ENCODE results near the gene NMD3. TPM values are rescaled to one million over a fixed set of nuclear protein-coding genes. Genes with fewer than 3 reads are reported as not detected.

The NMD3 gene
- total and polyA plus RNA-seq, 2 of the 13 experiments (the other 11 are each of a cell fraction or from before 2014, with no cell fraction given), result 44.2 to 55.2 TPM

- TF ChIP-seq ARID3A (IDR thresholded peaks at IDR 0.05; ENCODE audit: low read depth, low read length) (0 out of 2 replicates have a peak, but pooled peaks have one; percentile 14), ZNF790 (CRISPR knock-in tag; IDR thresholded peaks at IDR 0.05; ENCODE audit: borderline replicate concordance) (no peak), RFX3 (CRISPR knock-in tag; IDR thresholded peaks at IDR 0.05) (no peak), ISL2 (CRISPR knock-in tag; IDR thresholded peaks at IDR 0.05) (no peak), ZNF746 (CRISPR knock-in tag; IDR thresholded peaks at IDR 0.05) (no peak), SAP130 (CRISPR knock-in tag; IDR thresholded peaks at IDR 0.05; ENCODE audit: low read depth) (peak; percentile 15; the same call in 1 of the 2 replicates), SKI (IDR thresholded peaks at IDR 0.05; ENCODE audit: partially characterized antibody) (no peak), KLF15 (CRISPR knock-in tag; IDR thresholded peaks at IDR 0.05; ENCODE audit: borderline replicate concordance) (no peak), KDM2A (CRISPR knock-in tag; IDR thresholded peaks at IDR 0.05; ENCODE audit: borderline replicate concordance, low read depth) (no peak), ZFP1 (CRISPR knock-in tag; IDR thresholded peaks at IDR 0.05) (no peak), LRRFIP1 (CRISPR knock-in tag; conservative IDR thresholded peaks at IDR 0.05) (no peak), MIER2 (CRISPR knock-in tag; IDR thresholded peaks at IDR 0.05) (no peak), ATF1 (CRISPR knock-in tag; IDR thresholded peaks at IDR 0.05) (no peak), ZNF432 (CRISPR knock-in tag; IDR thresholded peaks at IDR 0.05; ENCODE audit: borderline replicate concordance) (no peak), KDM6A (CRISPR knock-in tag; IDR thresholded peaks at IDR 0.05; ENCODE audit: low read depth) (no peak), KDM4B (CRISPR knock-in tag; IDR thresholded peaks at IDR 0.05) (no peak), ZBTB42 (CRISPR knock-in tag; IDR thresholded peaks at IDR 0.05) (no peak), NFYB (CRISPR knock-in tag; IDR thresholded peaks at IDR 0.05) (no peak), ZFP37 (CRISPR knock-in tag; IDR thresholded peaks at IDR 0.05; ENCODE audit: borderline replicate concordance) (no peak), BCL6 (CRISPR knock-in tag; IDR thresholded peaks at IDR 0.05) (peak; percentile 40; the same call in 1 of the 2 replicates), POLR2AphosphoS2 (IDR thresholded peaks at IDR 0.05; ENCODE audit: low read depth, low read length) (no peak), NFE2L1 (CRISPR knock-in tag; IDR thresholded peaks at IDR 0.05; ENCODE audit: borderline replicate concordance) (no peak), BHLHE40 (IDR thresholded peaks at IDR 0.05; ENCODE audit: low read length) (no peak), RAD51 (IDR thresholded peaks at IDR 0.05; ENCODE audit: borderline replicate concordance) (no peak), ARID4A (CRISPR knock-in tag; IDR thresholded peaks at IDR 0.05; ENCODE audit: borderline replicate concordance) (no peak; the same call in 1 of the 2 replicates), SNAPC2 (CRISPR knock-in tag; IDR thresholded peaks at IDR 0.05) (no peak), TCF7L2 (IDR thresholded peaks at IDR 0.05; ENCODE audit: low read depth, low read length) (no peak)
Measured at GRCh38 chr3:161215185-161215584, 5.9 kb upstream of the NMD3 start (continued).
